ENCODE results near the gene RAVER2. TPM values are rescaled to one million over a fixed set of nuclear protein-coding genes. Genes with fewer than 3 reads are reported as not detected.

The RAVER2 gene
- total and polyA plus RNA-seq, 2 experiments from 2014 or later = 0.63 to 2.4 TPM

DNA sequence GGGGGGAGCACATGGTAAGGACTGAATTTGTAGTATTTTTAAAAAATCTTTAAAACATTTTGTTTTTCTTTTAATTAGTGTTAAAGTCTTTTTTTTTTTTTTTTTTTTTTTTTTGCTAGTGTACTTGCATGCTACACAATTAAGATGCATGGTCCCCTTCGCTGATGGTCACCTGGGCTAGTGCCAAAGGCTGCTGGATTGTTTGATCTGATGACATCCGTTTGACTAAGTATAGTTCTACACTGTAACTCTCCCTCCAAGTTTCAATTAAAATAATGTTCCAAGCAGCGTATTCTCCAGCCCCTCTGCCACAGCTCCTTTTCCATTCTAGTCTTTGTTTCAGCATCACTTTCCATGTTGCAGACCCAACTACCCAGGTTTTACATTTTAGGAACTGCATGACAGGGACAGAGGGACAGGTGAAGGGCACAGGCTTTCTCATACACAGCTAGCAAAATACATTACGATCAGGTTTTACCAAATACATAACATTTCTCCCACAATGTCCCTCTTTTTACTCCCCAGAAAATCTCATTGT is 852 bp upstream of the RAVER2 start:
- H3K4me1 ChIP-seq (ENCODE audit: insufficient read depth) = 0 out of 2 replicates have a peak, but pooled peaks cover 4% of the 10 kb centered on the region
- no peak for TF ChIP-seq EZH2 (IDR thresholded peaks at IDR 0.05; ENCODE audit: insufficient read depth, poor library complexity, severe bottlenecking)
- TF ChIP-seq EZH2phosphoT487 (IDR thresholded peaks at IDR 0.05; ENCODE audit: insufficient read depth, low read depth) = no peak
- peak overlapping the region; percentile 78 for H3K4me3 ChIP-seq
- peak overlapping the region; percentile 74 for H3K4me2 ChIP-seq (ENCODE audit: unreplicated experiment)
- H3K79me2 ChIP-seq (ENCODE audit: insufficient read depth) = no peaks in the 10 kb centered on the region
- H4K20me1 ChIP-seq (ENCODE audit: insufficient read depth) = no peaks in the 10 kb centered on the region
- no peak for DNase-seq
- H3K9me3 ChIP-seq (ENCODE audit: low read depth) = no peaks in the 10 kb centered on the region
- peak overlapping the region; percentile 53; the same call in 1 of the 2 replicates for H3K9ac ChIP-seq
- H3K9me2 ChIP-seq (ENCODE audit: insufficient read depth) = no peaks in the 10 kb centered on the region
- no peaks in the 10 kb centered on the region; the same call in 1 of the 2 replicates for H3K27me3 ChIP-seq (replicated peaks; ENCODE audit: insufficient read depth)
- peak overlapping the region; percentile 95 for H2AFZ ChIP-seq
- no peaks in the 10 kb centered on the region; the same call in 1 of the 2 replicates for H3F3A ChIP-seq (ENCODE audit: insufficient read depth)
- in situ Hi-C loops (cut with MboI) = no loop called here
- no peaks in the 10 kb centered on the region for H3K36me3 ChIP-seq (ENCODE audit: low read depth)
- no peak overlapping the region for H3K27ac ChIP-seq
- WGBS, 2 experiments (ENCODE audit: low coverage in 1 of 2, low lambda C conversion rate in 2 of 2, missing lambda C conversion rate in 2 of 2) = 3 to 10% methylated on average over 4 of the region's 4 CpGs

DNA sequence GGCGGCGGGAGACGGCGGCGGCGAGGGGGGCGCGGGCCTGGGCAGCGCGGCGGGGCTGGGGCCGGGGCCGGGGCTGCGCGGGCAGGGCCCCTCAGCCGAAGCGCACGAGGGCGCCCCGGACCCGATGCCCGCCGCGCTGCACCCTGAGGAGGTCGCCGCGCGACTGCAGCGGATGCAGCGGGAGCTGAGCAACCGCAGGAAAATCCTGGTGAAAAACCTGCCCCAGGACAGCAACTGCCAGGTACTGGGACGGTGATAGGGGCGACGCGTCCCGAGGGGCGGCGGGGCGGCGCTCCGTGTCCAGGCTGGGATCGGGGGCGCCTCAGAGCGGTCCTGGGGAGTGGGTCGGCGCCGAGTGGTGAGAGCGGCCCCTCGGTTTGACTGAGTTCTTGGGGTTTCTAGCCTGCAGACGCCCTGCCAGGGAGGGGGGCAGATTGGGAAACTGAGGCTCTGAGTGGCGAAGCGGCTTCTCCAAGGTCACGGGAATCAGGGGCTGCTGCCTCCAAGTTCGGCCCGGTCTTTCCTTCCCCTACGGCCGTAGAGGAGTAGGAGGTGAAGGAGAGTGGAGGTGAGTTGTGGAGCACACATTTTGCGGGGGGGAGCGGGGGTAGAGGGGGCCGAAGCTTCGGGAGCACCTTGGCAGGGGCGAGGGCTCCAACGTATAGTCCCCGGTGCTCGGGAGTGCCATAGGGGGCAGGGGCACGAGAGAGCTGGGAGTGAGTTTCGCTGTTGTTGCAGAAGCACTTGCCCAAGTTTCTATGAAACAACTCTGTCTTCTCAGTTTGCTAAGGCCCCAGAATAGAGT is 508 bp downstream of the RAVER2 start:
- Histone ChIP-seq H4K20me1 (ENCODE audit: insufficient read depth) (no peaks in the 10 kb centered on the region), H2AFZ (peak overlapping the region; percentile 95), H3K27ac (no peak overlapping the region), H3K4me2 (ENCODE audit: unreplicated experiment) (peak overlapping the region; percentile 88), H3K4me3 (peak overlapping the region; percentile 78), H3K9ac (peak overlapping the region; percentile 65), H3K27me3 (replicated peaks; ENCODE audit: insufficient read depth) (no peaks in the 10 kb centered on the region; the same call in 1 of the 2 replicates), H3K79me2 (ENCODE audit: insufficient read depth) (no peaks in the 10 kb centered on the region), H3F3A (ENCODE audit: insufficient read depth) (no peaks in the 10 kb centered on the region; the same call in 1 of the 2 replicates), H3K9me3 (ENCODE audit: low read depth) (no peaks in the 10 kb centered on the region), H3K36me3 (ENCODE audit: low read depth) (no peaks in the 10 kb centered on the region), H3K4me1 (ENCODE audit: insufficient read depth) (0 out of 2 replicates have a peak, but pooled peaks cover 4% of the 10 kb centered on the region), H3K9me2 (ENCODE audit: insufficient read depth) (no peaks in the 10 kb centered on the region)
- TF ChIP-seq EZH2phosphoT487 (IDR thresholded peaks at IDR 0.05; ENCODE audit: insufficient read depth, low read depth) (no peak), EZH2 (IDR thresholded peaks at IDR 0.05; ENCODE audit: insufficient read depth, poor library complexity, severe bottlenecking) (no peak)
- WGBS, 2 experiments (ENCODE audit: low coverage in 1 of 2, low lambda C conversion rate in 2 of 2, missing lambda C conversion rate in 2 of 2) = 1% methylated on average over 42 to 61 of the region's 67 CpGs
- DNase-seq = peak; percentile 60
- in situ Hi-C loops (cut with MboI) = no loop called here

DNA sequence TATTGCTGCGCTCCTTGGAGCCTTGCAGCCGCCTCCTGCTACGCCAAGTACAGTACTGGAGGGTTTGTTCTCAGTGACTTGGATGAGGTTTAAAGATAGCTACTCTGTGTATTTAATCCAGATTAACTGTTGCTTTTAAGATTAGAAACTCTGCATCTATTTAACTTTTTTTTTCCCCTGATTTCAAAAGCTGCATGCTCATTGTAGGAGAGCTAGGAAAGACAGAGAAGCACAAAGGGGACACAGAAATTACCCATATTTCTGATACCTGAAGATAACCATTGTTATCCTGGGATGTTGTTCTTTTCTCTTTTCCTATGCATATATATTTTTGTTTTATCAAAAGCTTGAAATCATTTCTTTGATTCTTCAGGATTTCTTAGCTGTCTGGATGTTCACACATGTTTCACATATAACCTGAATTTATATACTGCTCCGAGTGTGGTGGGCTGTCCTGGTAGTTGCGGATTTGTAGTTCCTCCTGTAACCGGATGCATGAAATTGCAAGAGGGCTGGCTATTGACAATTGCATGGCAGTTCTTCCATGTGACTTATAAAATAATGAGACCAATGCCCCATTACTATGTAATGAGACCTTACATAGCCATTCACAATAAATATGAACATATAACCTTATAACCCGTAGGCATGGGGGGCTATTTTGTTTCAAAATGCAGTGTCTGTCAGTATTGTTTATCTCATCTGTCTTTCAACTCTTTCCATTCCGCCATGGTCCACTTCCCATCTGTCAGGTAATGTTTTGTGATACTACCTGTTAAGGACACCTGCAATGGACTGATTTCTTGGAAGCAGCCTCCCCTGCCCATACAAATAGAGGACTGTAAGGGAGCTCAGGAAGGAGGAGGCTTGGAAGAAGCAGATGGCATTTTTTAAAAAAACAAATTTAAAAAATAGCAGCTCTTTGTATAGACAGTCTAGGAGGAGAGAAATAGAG is 1.4 kb downstream of the RAVER2 start:
- DNase-seq = no peak
- no peaks in the 10 kb centered on the region for H3K9me2 ChIP-seq (ENCODE audit: insufficient read depth)
- in situ Hi-C loops (cut with MboI) = no loop called here

GRCh38 chr1:64748222-64748621 is 3.3 kb downstream of the RAVER2 start:
- H4K20me1 ChIP-seq (ENCODE audit: insufficient read depth) = no peaks in the 10 kb centered on the region
- WGBS, 2 experiments (ENCODE audit: low coverage in 1 of 2, low lambda C conversion rate in 2 of 2, missing lambda C conversion rate in 2 of 2) = 88 to 93% methylated on average over 3 of the region's 3 CpGs
- in situ Hi-C loops (cut with MboI) = no loop called here
- H3K4me3 ChIP-seq = no peak overlapping the region
- H3K79me2 ChIP-seq (ENCODE audit: insufficient read depth) = no peaks in the 10 kb centered on the region
- no peaks in the 10 kb centered on the region for H3K27me3 ChIP-seq (replicated peaks; ENCODE audit: insufficient read depth)
- no peaks in the 10 kb centered on the region for H3K9me2 ChIP-seq (ENCODE audit: insufficient read depth)
- no peak overlapping the region for H3K27ac ChIP-seq
- H3K9me3 ChIP-seq (ENCODE audit: low read depth) = no peaks in the 10 kb centered on the region
- TF ChIP-seq EZH2 (IDR thresholded peaks at IDR 0.05; ENCODE audit: insufficient read depth, poor library complexity, severe bottlenecking) = no peak
- TF ChIP-seq EZH2phosphoT487 (IDR thresholded peaks at IDR 0.05; ENCODE audit: insufficient read depth, low read depth) = no peak
- no peaks in the 10 kb centered on the region for H3K36me3 ChIP-seq (ENCODE audit: low read depth)
- no peak overlapping the region for H2AFZ ChIP-seq
- H3K4me1 ChIP-seq (ENCODE audit: insufficient read depth) = 0 out of 2 replicates have a peak, but pooled peaks cover 4% of the 10 kb centered on the region
- no peak overlapping the region for H3K4me2 ChIP-seq (ENCODE audit: unreplicated experiment)
- no peak for DNase-seq
- no peak overlapping the region for H3K9ac ChIP-seq
- H3F3A ChIP-seq (ENCODE audit: insufficient read depth) = no peaks in the 10 kb centered on the region; the same call in 1 of the 2 replicates

More for the DNA sequence above, 1.4 kb downstream of the RAVER2 start:
- Histone ChIP-seq H3K36me3 (ENCODE audit: low read depth) (no peaks in the 10 kb centered on the region), H3K4me2 (ENCODE audit: unreplicated experiment) (peak overlapping the region; percentile 88), H3K27me3 (replicated peaks; ENCODE audit: insufficient read depth) (no peaks in the 10 kb centered on the region; the same call in 1 of the 2 replicates), H3K9me3 (ENCODE audit: low read depth) (no peaks in the 10 kb centered on the region), H4K20me1 (ENCODE audit: insufficient read depth) (no peaks in the 10 kb centered on the region), H3K9ac (peak overlapping the region; percentile 65; the same call in 1 of the 2 replicates), H3F3A (ENCODE audit: insufficient read depth) (no peaks in the 10 kb centered on the region; the same call in 1 of the 2 replicates), H3K79me2 (ENCODE audit: insufficient read depth) (no peaks in the 10 kb centered on the region), H3K4me1 (ENCODE audit: insufficient read depth) (0 out of 2 replicates have a peak, but pooled peaks cover 4% of the 10 kb centered on the region), H3K27ac (no peak overlapping the region), H2AFZ (peak overlapping the region; percentile 95), H3K4me3 (peak overlapping the region; percentile 78)
- TF ChIP-seq EZH2 (IDR thresholded peaks at IDR 0.05; ENCODE audit: insufficient read depth, poor library complexity, severe bottlenecking) (no peak), EZH2phosphoT487 (IDR thresholded peaks at IDR 0.05; ENCODE audit: insufficient read depth, low read depth) (no peak)
- WGBS, 2 experiments (ENCODE audit: low coverage in 1 of 2, low lambda C conversion rate in 2 of 2, missing lambda C conversion rate in 2 of 2) = 61 to 64% methylated on average over 8 of the region's 8 CpGs

All from GM23248 (cell line).